GM18508 (cell line): ENCODE results near the gene C10orf53.
"Not testable (repeated sequence)": the region's sequence is repeated elsewhere in the genome, so short reads cannot be mapped to it uniquely, and the experiment has no call there.

ENCODE experiments used
- ATAC-seq: cut with Tn5 transposase; IDR thresholded peaks from one replicate; pipeline ENCODE4 v1.9.1; 2021; ENCODE audit warnings: moderate number of reproducible peaks; ENCODE audit not compliant: insufficient read depth, unreplicated experiment

Gene C10orf53

DNA sequence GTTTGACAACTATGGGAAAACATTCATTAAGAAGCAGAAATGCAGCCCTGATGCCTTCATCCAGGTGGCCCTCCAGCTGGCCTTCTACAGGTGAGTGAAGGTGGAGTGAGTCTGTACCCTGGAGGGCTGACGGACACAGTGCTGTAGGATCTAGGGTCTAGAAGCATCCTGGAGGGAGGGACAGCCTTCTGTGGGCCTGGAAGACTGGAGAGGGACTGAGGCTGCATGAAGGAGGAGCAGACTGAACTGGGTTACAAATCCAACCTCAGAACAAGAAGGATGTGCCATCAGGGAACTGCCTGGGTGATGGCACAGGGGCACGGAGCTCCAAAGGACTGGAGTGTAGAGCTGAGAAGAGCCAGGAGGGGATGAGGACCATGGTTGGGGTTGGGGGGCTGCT, 27.5 kb upstream of the C10orf53 start:
- ATAC-seq, result no peak

- ATAC-seq, result no peak
Observed at GRCh38 chr10:49652421-49653272, 26.8 kb upstream of the C10orf53 start.

DNA sequence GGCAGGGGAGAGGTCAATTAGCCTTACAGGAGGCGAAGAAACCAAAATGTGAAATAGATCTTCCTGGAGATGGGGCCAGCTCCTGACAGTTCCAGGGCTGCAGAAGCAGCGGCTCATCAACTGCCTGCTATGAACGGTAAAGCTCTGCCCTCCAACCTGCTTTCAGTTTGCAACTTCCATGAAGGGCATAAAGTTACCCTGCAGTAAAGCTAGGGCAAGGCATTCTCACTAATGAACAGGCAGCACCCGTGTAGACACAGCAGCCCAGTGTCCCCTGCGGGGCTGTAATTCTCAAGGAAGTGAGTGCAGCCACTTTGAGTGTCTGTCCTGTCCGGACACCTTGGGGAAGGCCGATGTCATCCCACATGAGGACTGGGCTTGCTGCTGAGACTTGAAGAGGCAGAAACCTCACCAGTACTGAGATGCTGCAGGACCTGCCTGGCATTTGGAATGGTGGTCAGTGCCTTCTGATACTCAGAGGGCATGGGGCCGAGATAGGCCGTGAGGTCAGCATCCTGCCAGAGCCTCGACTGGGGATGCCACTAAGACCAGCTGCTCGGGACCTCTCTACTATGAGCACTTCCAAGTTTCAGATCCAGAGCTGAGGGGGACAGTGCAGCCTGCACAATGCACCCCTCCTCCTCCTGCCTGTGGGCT, 26.1 kb upstream of the C10orf53 start:
- ATAC-seq, result no peak

GRCh38 chr10:49654036-49654693, 25.3 kb upstream of the C10orf53 start:
- ATAC-seq, result no peak

GRCh38 chr10:49655099-49655498, 24.4 kb upstream of the C10orf53 start:
- no peak for ATAC-seq

DNA sequence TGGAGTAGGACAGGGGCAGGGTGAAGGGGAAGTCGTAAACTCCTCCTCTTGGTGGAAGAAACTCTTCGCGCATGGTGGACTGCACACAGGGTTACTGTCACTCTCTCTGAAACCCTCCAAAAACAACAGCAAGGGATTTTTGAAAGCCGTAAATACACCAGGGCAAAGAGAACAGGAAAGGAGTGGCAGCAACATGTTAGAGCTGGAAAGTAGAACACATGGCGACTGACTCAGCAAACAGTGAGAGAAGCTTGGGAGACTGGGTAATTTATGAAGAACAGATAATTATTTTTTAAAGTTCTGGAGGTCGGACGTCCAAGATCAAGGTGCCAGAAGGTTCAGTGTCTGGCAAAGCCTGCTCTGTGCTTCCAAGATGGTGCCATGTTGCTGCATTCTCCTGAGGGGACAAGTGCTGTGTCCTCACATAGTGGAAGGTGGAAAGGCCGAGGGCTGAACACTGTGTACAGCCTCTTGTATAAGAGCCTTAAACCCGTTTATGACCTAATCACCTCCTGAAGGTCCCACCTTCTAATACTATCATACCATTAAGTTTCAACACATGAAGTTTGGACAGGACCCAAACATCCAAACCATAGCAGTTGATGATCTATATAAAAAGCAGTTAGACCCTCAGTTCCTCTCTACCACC, 22.5 kb upstream of the C10orf53 start:
- ATAC-seq, result no peak

GRCh38 chr10:49657606-49658005, 21.8 kb upstream of the C10orf53 start:
- ATAC-seq, result no peak

GRCh38 chr10:49661140-49661856, 18.2 kb upstream of the C10orf53 start:
- ATAC-seq, result no peak

GRCh38 chr10:49662169-49662830, 17.2 kb upstream of the C10orf53 start:
- no peak for ATAC-seq

GRCh38 chr10:49663596-49663995, 15.9 kb upstream of the C10orf53 start:
- no peak for ATAC-seq

DNA sequence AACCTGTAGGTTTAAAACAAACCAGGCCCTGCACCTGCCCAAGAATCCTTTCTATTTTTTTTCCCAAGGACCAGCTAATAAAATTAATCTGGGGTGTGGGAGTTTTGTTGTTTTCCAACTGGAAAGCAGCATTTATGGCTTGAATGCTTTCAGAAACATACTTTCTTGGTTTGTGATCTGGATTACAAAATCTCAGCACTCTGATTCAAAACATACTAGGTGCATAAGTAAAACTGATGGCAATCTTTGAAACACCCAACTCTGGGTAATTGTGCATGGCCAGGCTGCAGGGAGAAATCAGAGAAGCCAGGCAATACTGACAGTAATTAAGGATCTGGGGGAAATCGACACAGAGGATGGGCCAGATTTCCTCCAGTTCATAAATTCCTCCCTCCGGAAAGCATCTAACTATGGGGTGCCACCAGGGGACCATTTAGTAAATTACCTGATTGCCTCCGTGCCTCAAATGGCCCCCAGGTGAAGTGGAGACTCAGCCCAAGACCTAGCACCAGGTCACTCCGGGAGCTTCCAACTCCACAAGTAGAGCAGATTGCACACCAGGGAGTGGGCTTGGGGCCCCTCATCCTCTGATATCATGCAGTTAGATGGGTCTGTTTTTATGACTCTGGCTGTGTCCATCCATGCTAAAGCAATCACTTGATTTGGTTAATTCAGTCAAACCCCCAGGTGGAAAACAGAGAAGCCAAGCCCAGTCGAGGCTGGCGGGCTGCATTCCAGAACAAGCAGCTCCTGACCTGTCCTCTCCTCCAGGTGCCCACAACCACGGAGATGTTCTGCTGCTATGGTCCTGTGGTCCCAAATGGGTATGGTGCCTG, 15.2 kb upstream of the C10orf53 start:
- no peak for ATAC-seq

DNA sequence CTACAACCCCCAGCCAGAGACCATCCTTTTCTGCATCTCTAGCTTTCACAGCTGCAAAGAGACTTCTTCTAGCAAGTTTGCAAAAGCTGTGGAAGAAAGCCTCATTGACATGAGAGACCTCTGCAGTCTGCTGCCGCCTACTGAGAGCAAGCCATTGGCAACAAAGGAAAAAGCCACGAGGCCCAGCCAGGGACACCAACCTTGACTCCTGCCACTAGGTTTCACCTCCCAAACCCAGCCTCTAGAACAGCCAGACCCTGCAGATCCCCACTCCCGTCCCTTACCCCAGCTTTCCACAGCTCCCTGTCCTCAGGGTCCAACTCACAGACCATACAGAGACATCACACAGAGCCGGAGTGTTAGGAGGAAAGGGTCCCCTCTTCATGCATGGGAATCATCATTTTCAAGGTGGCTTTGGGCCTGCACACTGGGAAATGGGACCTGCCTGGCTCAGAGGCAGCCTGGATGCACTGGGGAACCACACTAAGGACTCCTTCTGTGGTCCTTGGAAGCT, 14.6 kb upstream of the C10orf53 start:
- ATAC-seq, result no peak

DNA sequence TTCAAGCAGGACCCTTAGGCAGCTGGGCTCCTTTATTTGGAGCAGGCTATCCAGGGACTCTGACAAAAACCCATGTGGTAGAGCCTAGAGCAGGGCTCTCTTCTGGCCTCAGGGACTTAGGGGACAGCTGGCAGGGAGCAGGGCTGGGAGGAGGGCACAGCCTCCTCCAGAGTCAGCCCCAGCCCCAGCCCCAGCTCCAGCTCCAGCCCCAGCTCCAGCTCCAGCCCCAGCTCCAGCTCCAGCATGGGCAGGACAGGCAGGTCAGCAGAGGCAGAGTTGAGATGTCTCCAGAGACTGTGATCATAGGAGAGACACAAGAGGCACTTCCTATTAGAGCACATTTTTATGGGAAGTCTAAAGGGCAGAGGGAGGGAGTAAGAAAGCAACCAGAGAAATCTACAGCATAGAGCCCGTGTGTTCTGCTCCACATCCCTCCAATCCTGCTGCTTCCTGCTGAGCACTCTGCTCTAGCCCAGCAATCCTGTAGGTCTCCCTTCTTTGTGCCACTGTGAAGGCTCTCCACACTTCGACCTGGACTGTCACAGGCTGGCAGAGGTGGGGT, 13.3 kb upstream of the C10orf53 start:
- ATAC-seq, result no peak

DNA sequence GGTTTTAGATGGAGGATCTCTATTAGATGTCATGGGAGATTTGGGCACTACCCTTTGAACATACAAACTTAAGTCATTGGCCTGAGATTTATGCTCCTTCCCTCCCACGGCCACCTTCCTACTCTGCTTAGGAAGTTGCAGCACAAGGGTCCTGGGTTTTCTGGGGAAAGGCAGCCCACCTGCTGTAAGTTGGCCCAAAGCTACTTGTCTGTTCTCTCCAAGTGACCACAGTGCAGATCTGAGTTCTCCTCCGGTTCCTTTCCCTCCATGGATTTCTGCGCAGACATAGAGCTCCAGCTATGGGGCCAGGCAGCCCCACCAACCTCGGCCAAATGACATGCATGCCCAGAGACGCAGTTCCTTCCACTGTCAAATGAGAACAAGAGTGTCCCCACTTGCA, 12.8 kb upstream of the C10orf53 start:
- ATAC-seq, result no peak

GRCh38 chr10:49667991-49668390, 11.5 kb upstream of the C10orf53 start:
- ATAC-seq, result no peak

DNA sequence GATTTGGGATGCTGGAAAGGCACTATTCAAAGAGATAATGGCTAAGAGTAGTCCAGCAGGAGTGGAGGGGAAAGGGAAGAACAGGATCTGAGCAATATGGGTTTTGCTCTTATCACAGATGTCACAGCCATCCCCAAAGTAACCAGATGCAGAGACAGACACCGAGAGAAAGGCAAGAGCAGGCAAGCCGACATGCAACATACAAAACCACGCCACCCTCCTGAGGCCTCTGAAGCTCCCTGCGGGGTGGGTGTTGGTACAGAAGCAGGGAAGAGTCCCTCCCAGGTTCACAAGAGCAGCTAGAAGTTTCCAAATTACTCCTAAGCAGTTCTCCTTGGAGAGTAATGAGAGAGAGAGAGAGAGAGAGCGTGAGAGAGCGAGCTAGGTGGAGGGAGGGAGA, 10.8 kb upstream of the C10orf53 start:
- no peak for ATAC-seq

- no peak for ATAC-seq
Observed at GRCh38 chr10:49678827-49679479, 498 bp upstream of the C10orf53 start.

- ATAC-seq, result not testable (repeated sequence)
Observed at GRCh38 chr10:49682449-49682848, 3.0 kb downstream of the C10orf53 start.
